Gastroesophageal sphincter (tissue), 3 donors: ENCODE measurements around the gene TOM1L2.

Experiments
- EP300 ChIP-seq: sonication (generic); formaldehyde crosslinking; IDR thresholded peaks from one replicate; pipeline ENCODE4 v1.6.1; 2017; ENCODE audit warnings: antibody characterized with exemption, mild to moderate bottlenecking
- POLR2AphosphoS5 ChIP-seq: sonication (generic); formaldehyde crosslinking; IDR thresholded peaks from one replicate; pipeline ENCODE4 v1.6.1; 2017; ENCODE audit warnings: antibody characterized with exemption
- TF ChIP-seq, protein P1 (sequence below), 4 experiments: fragments of 200-600 bp in 2 of 4; fragments of 450-650 bp in 2 of 4; sonication (generic) in 1 of 4; IDR thresholded peaks; one replicate each; pipeline ENCODE4 v1.5.1; 2017 to 2019; ENCODE audit warnings: antibody characterized with exemption in 4 of 4, mild to moderate bottlenecking in 2 of 4, moderate library complexity in 2 of 4

DNA sequence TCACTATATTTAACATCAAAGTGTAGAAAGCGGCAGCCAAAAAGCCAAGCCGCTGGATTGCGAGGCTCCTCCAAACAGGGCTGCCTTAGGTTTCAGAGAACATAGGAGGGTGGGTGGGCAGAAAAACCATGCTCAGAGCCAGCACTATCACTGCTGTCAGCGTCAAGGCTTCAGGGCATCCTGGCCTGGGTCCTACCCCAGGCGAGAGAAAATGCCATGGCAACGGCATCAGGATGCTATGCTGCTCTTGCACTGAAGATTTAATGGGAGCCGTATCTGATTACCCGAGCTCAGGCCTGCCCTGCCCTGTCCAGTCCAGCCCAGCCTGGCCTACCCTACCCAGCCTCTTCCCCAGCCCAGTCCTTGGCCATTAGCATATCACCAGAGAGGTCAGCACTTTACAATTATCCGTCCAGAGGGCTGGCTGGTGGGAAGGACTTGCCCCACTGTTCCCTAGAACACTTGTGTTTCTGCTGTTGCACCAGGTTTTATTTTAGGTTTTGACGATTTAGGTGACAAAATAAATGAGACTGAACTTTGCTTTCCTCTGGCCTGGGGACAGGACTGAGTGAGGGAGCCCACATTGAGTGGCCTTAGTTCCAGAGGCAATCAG lies 61.1 kb downstream of the TOM1L2 start:
- TF ChIP-seq, protein P1, sequence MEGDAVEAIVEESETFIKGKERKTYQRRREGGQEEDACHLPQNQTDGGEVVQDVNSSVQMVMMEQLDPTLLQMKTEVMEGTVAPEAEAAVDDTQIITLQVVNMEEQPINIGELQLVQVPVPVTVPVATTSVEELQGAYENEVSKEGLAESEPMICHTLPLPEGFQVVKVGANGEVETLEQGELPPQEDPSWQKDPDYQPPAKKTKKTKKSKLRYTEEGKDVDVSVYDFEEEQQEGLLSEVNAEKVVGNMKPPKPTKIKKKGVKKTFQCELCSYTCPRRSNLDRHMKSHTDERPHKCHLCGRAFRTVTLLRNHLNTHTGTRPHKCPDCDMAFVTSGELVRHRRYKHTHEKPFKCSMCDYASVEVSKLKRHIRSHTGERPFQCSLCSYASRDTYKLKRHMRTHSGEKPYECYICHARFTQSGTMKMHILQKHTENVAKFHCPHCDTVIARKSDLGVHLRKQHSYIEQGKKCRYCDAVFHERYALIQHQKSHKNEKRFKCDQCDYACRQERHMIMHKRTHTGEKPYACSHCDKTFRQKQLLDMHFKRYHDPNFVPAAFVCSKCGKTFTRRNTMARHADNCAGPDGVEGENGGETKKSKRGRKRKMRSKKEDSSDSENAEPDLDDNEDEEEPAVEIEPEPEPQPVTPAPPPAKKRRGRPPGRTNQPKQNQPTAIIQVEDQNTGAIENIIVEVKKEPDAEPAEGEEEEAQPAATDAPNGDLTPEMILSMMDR (IDR thresholded peaks at IDR 0.05): no peak
- no peak for TF ChIP-seq POLR2AphosphoS5
- no peak for TF ChIP-seq EP300
